ENCODE data around the gene NCKAP5L.

NCKAP5L gene

DNA sequence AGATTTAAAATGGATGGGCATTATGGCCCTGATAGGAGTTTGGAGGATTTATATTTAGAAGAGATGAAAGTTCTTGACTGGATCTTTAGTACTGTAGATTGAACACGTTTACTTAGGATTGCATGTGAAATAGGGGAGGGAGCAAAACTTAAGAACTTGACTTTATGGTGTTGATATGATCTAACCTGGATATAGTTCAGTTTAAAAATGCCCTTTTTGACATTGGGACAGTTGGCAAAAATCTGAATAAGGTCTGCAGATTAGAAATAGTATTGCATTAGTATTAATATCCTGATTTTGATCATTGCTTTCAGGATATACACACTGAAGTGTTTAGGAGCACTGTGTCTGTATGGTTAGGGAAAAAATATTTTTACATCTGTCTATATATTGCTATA, 77.2 kb downstream of the NCKAP5L start:
- intact Hi-C loops (cut with DNase I) = no loop called here
- no peak for DNase-seq

DNA sequence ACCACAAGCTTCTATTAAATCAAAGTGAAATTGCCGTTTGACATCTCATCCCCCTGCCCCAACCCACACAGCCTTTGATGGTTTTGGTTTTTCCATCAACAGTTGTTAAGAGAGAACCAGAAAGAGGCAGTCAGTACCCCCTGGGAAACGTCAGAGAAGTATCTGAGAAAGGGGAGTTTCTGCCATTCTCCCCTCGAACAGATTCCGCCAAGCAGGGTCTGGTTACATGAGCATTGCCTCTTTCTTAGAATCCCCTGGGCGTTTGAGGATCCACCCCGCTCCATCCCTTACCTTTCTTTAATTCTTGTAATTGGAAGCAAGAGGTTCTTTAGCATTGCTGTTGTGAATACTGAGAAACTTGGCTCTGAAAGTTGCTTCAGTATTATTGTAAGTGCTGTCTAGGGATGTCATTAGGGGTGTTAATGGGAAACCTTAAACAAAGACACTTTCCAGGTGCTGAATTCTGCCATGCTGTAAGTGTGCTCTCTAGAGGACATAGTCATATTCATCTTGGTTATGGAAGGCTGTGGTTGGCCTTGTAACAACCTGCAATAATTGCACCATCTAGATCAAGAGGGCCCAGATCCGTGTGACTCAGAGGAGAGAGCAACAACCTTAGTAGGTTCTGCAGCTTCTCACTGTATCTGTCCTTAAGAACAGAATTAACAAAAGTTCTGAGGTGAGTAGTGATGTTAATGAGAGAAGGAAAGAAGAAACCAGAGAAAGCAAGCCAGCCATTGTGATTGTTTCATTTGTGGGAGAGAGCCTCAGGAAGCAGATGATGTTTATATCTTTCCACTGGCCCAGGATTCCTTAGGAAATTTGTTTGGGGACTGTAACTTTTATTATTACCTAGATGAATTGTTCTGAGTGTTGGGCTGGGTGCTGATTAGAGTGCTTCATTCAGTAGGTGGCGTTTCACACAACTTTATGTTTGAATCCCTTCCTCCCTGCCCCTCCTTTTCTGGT, 77.9 kb downstream of the NCKAP5L start:
- no peak for DNase-seq
- intact Hi-C loops (cut with DNase I) = no loop called here

DNA sequence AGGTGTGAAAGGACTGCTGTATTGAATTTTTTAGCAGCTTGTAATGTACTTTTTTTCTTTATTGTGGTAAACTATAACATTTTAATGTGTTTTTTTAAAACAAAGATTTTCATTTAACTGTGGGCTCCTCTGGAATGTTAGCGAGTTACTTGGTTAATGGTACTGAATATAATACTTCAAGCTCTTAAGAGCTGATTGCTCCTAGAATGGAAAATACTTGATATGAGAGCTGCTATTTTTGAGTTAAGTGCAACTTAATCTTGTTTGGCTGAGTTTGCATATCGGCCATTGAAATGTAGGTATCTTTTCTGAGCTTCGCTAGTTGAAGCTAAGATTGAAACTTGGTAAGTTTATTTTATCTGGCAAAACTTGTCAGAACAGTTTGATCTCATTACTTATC, 79.4 kb downstream of the NCKAP5L start:
- no peak for DNase-seq
- intact Hi-C loops (cut with DNase I) = no loop called here

DNA sequence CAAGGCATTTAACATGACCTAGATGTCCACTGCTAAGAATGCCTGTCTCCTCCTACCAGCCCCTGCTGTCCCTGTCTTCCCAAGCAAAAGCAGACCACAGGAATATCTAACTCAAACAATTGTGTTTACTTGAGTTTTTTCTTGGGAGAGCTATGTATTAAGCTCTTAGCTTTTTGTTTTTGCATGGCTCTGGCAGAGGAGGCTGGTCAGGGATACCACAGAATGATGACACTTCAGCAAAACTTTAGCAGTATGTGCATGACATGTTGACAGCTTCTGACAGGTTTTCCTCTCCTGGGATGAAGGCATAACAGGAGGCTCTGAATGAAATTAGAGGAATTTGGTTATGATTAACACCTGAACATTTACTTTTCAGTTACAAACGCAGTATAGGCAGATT, 79.9 kb downstream of the NCKAP5L start:
- intact Hi-C loops (cut with DNase I) = no loop called here
- no peak for DNase-seq

DNA sequence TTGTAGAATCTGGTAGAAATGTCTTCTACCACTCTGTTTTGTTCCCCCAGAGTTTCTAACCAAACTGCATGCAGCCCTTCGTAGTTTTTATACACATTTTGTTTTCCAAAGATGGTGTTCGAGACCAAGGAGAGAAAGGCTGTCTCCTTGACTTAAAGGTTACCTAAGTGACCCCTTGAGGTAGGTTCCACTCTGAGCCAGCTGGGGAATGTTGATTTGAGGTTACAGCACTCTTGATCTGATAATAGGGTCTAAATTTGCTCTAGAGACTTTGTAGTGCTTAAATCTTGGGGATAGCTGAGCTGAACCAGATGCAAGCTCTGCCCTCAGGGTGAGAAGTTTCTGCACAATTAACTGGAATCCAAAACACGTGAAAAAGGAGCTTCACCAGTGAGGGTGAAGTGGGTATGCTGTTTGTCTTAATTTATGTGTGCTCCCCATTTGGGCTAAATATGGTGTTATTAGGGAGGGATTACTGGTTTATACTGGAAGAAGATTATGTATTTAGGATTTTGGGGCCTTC, 83.8 kb downstream of the NCKAP5L start:
- no peak for DNase-seq
- intact Hi-C loops (cut with DNase I) = loop anchor here (5.0 kb wide), 1 partner anchor 37 kb away; the partner anchor contains the start of gene FMNL3

GRCh38 chr12:49741882-49742620, 86.2 kb downstream of the NCKAP5L start:
- DNase-seq = peak in 6 of 10 donors; percentile 38 to 93 (median 51)
- intact Hi-C loops (cut with DNase I) = loop anchor here (1.0 to 5.0 kb wide), 2 partner anchors 35 to 69 kb away; partner anchors contain the start of gene FMNL3

All from posterior cingulate gyrus (tissue), 11 donors.